Measurements from ENCODE around the gene SMG6.
"Not testable (repeated sequence)": the region's sequence is repeated elsewhere in the genome, so short reads cannot be mapped to it uniquely, and the experiment has no call there.

Gene SMG6

DNA sequence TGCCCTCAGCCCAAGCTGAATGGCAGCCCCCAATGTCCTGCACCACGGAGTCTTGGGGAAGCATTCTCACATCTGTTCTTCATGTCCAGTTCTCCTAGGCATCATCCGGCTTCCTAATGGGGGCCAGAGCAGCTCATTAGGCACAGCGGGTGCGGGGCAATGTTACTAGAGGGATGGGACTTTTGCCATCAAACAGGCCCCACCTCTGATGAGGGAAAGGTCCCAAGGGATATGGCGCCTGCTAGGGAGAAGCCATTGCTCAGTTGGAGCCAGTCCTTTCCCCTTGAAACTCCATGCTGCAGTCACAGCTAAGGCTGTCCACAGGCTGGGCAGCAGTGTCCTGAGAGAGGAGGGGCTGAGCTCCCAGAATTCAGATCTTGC lies 275.4 kb downstream of the SMG6 start:
- DNase-seq (ENCODE audit: low read depth), result no peak

DNA sequence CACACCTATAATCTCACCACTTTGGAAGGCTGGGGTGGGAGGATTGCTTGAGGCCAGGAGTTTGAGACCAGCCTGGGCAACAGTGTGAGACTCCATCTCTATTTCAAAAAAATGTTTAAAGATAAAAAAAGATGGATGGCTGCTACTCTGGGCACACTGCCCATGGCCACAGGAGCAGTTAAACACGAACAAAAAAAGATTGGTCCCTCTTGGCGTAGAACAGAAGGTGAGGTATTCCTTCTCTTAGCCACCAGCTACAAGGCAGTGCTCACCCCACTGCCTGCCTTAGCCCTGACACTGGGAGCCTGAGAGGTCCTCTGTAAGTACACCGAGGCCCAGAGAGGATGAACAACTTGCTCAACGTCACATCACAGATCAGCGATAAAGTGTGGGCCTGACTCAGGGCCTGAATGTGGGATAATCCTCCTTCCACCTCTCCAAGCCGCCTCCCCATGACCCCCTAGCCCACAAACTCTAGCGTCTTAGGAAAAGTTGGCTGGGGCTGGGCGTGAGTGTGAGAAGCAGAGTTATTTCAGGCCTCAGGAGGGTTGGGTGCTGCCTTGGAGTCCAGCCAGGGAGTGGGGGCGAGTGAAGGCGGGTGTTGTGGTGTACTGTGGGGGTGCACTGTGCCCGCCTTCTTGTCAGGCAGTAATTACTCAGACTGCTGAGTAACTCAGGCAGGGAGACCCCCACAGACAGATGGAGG lies 275.9 kb downstream of the SMG6 start:
- DNase-seq (ENCODE audit: low read depth), result no peak

DNA sequence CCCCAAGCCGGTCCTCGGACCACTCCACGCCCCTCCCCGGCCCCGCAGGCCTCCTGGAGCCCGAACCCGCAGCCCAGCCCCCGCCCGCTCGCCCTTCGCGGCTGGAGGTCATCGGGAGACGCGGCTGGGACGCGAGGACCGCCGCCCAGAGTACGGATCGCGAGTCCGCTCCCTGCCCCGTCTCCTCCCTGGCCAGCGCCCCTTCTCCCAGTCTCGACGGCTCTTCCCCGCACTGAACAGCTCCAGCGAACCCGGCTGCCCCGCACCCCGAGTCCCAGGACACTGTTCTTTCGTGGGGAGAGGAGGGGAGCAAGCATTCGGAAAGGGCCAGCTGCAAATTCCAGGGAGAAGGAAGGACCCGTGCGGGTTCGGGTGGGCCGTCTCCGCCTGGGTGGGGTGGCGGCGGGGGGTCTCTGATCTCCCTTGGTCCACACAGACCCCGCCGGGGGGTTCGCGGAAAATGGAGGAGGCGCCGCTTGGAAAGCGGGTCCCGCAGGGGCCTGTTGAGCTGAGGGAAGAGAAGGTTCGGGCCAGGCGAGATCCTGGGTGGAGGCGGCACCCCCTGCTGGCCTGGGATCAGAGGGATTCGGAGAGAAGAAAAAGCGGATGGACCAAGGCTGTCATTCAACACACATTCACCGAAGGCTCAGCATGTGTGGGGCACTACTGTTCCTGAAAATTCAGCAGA lies 277.8 kb downstream of the SMG6 start:
- DNase-seq (ENCODE audit: low read depth), result peak; percentile 62

DNA sequence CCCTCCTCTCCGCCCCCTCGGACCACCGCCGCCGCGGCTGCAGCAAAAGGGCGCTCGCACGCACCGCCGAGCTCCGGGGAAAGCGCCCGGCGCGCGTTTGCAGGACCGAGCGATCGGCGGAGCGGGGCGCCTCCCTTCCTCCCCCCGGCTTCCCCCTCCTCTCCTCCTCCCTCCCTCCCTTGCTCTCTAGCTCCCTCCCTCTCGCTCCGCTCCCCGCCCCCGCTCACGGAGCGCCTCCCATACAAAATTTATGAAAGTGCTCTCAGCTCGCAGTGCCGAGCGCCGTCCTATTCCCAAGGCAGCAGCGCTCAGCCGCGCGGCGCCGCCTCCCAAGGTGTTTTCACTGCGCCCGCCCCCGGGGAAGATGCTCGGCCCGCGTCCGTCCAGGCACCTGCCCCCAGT lies 278.4 kb downstream of the SMG6 start, which contains the start of gene RTN4RL1:
Gene RTN4RL1 (minus strand): TSS at position 115 of the 402 bp plus-strand sequence. CDS start 469 bp downstream, outside the sequence.
- DNase-seq (ENCODE audit: low read depth), result peak; percentile 32

DNA sequence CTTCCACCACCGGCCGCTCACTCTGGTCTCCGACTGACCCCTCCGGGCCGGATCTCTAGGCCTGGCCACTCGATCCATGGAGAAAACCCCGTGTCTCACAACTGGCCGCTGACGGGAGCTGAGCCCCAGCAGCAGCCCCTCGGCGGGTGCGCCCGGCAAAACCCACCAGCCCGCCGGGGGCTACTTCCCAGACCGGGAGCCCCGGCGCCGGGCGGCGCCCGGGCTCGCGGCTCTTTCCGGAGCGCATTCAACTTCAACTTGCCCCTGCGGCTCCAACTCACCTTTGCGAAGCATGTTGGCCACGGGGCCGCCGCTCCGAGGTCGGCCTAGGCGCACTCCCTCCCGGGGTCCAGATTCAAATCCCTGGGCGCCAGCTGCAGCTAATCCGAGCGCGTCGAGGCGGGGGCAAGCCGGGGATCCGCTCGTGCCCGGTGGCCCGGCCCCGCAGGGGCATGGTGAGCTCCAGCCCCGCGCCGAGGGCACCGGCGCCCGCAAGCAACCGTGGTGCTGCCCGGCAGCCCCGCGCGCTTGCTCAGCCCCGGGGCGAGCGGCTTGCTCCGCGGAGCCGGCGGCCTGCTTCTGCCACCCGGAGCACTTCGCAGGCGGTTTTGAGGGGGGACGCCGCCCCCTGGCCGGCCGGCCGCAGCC lies 278.9 kb downstream of the SMG6 start:
- no peak for DNase-seq (ENCODE audit: low read depth)

DNA sequence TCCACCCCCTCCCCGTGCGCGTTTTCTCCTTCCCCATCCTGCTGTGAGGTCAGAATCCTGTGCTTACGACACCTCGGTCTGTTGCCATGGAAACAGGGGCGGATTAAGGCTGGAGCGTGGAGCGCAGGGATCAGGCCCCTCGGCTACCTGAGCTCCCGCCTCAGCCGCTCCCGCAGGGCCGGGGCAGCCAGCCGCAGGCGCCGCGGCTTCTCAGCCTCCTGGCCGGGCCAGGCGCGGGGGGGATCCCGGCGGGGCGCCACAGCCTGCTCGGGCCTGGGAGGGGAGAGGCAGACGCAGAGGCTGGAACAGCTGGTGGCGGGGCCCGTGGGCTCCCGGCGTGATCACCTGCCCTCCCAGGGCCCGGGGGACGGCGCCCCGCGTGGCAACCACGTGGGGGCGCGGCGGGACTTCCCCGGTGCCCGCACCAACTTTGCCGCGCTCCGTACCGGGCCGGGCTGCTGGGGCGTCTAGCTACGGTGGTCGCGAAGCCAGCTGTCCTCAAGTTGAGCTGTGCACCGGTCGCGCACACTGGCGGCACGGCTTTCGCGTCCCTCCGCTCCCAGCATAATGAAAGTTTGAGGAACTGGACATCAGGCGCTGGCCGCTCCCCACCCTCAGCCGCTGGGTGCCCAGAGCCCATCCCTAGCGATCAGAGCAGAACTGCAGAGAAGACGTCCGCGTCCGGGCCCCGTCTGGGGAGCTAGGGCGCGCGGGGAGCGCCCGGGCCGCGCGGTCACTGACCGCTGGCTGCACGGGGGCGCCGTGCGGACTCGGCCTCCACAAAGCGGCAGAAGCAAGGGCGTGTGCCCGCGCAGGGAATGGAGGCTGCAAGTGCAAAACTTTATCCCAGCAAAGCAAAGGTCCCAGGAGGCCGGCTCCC lies 279.7 kb downstream of the SMG6 start:
- DNase-seq (ENCODE audit: low read depth), result peak; percentile 42

DNA sequence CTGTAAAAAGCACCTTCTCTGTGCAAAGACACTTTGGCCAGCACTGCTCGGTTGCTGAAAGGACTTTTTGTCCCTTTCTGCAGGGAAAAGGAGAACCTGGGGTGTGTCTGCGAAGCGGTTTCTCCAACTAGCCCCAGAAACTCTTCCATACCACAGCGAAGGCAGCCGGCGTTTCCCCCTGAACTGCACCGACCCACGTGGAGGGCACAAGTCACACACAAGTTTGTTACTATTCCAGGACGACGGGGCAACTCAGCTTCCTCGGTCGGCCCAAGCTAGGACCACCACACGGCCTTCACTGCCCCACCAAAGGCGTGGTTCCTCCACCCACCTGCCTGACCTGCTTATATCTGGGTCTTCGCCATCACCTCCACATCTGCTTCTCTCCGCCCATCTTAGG lies 280.3 kb downstream of the SMG6 start:
- no peak for DNase-seq (ENCODE audit: low read depth)

DNA sequence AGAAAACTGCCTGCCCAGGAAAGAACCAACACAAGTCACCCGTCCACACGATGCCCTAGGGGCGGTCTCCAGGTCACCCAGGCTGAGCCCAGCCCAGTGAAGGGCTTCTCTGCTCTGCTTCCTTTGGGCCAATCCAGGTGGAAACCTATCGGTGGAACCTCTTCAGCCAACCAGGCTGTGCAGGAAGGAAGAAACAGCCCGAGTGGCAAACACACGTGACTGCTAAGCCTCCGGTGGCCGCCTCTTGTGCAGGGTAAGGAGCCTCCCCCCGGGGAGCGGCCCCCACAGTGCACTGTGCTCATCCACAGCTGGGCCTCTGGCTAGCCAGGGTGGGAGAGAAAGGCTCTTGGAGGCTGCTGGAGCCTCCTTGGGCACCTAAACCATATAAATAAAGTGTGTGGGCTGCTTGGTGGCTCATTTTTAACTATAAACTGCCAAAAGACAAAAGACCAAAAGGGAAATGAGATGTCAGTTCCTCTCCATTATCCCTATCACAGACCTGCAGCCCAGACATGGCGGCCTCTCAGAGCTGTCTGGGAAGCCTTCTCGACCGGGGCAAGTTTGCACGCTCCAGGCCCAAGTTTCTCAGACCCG lies 280.8 kb downstream of the SMG6 start:
- no peak for DNase-seq (ENCODE audit: low read depth)

DNA sequence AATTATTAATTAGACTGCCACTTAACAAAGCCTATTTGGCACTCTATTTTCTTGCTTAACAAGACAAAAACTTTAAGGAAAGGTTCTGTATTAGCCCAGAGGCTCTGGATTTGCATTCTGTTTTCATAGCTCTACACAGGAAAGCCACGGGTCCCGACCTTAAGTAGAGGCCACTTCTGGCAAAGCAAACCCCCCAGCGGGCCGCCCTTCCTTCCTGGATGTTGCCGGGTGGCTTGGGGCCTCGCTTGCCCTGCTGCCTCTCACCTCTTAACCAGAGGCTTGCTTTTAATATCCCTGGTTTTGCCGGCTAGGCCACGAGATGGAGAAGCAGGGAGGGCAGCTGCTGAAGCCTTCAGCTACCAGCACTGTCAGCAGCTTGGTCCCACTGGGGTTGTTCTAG lies 282.9 kb downstream of the SMG6 start:
- DNase-seq (ENCODE audit: low read depth), result no peak

DNA sequence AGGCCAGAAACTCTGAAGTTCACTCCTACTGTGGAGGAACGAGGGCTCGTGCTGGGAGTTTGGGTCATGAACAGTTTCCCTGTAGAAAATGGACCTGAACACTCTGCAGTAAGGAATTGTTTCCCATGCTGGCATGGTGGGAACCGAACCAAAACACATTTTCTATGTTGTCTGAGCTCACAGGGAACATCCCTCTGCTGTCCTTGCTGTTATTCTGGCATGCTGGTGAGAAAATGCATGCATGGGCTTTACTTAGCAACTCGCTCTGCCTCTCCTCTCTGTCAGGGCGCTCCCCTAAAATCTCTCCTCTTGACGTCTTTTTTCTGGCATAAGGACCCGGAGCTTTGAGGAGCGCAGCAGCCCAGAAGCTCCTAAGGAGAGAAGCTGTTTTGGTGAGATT lies 283.9 kb downstream of the SMG6 start:
- DNase-seq (ENCODE audit: low read depth), result no peak

DNA sequence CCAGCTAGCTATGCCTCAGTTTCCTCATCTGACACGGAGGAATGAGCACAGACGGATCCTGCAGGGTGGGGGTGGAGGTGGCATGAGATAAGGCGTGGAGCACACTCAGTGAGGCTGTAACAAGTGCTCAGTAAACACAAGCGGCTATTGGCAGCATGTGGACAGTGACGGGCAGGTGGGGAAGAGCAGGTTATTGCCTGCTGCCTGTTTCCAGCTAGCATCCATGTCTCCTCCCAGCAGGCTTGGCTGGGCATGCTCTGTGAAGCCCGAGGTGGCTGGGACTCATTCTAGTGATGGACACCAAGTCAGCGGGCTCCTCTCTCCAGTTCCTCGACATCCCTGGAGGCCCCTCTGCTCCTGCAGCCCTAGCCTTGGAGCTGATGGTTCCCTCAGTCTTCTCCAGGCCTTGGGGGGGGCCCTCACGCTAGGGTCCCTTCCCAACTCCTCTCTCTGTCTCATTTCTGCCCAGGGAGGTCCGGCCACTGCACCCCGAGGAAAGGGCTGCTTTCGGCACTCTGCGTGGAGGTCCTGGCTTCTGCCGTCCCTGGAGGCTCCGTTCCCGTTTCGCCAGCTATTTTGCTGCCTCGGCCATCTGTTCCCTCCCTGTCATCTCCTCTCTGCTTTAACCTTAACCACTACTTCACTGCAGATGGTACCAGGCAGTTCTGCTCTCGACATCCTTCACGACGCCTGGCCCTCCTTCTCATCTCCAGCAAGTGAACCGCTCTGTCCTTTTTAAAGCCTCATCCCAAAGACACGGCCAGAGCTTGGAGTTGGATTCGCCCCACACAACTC lies 284.7 kb downstream of the SMG6 start:
- no peak for DNase-seq (ENCODE audit: low read depth)

DNA sequence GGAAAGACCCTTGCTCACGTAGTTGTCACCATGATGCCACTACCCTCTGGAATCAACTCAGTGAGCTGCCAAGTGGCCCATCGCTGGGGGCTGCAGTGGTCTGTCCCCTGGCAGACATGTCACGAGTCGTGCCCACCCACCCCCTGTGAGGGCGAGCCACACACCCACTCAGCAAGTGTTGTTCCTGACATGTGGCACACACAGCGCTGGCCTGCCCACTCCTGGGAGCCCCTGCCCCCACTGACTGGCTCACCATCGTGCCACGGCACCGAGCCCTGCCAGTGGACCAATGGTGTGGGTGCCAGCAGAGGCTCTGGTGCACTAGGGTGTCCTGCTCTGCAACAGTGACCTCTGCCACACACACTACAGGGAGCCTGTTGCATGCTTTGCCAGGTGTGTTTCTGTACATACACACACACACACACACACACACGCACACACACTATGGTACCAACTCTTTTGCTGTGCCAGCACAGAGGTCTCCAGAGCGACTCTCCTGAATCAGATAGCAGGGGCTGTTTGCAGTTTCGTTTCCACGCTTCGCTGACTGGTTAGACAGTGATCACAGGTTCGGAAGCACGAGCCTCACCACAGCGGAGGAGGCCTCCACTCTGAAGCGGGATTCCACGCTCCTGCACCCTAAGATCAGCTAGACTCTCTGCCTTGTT lies 286.2 kb downstream of the SMG6 start:
- DNase-seq (ENCODE audit: low read depth), result no peak

DNA sequence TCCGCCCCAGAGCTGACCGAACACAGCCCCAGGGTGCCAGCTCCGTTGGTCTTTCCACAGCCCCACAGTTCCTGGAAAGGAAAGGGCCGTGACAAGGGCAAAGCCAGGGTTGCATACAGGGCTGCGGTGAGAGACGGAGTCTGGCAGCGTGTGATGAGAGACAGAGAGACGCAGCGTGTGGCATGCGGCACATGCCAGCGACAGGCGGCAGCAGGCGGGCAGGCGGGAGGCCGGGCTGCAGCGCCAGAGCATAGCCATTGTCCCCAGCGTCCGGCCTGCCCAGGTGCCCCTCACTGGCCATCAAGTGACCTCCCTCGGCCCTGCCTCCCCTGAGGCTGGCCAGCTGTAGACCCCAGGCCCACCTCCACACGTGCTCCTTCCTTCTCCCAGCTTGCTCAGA lies 287.1 kb downstream of the SMG6 start:
- DNase-seq (ENCODE audit: low read depth), result no peak

DNA sequence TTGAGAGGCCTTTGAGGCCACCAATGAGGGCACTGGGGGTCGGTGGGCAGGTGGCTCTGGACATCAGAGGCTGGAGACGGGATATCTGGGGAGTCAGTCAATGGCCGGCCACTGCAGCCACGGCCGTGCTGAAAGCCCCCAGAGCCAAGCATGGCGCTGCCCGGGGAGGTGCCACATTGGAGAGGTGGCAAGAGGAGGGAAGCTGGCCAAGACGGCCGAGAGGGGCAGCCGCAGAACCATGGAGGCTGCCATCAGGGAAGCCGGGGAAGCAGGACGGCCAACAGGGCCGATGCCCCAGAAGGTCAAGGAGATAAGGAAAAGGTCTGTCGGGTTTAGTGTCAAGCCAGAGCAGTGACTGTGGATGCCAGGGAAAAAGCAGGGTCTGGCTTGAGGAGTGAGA lies 288.3 kb downstream of the SMG6 start:
- no peak for DNase-seq (ENCODE audit: low read depth)

DNA sequence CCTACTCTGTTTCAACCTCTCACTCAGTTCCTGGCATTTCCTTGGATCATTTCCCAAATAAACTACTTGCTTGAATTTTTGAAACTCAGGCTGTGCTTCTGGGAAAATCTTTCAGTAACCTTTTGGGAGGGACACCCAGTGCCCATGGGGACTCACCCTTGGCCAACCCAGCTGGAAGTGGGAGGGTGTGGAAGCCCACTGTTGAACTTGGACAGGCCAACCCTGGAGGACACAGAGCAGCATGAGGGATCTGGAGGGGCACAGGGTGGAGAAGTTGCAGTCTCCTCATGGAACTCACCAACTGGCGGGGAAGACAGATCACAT lies 289.6 kb downstream of the SMG6 start:
- no peak for DNase-seq (ENCODE audit: low read depth)

DNA sequence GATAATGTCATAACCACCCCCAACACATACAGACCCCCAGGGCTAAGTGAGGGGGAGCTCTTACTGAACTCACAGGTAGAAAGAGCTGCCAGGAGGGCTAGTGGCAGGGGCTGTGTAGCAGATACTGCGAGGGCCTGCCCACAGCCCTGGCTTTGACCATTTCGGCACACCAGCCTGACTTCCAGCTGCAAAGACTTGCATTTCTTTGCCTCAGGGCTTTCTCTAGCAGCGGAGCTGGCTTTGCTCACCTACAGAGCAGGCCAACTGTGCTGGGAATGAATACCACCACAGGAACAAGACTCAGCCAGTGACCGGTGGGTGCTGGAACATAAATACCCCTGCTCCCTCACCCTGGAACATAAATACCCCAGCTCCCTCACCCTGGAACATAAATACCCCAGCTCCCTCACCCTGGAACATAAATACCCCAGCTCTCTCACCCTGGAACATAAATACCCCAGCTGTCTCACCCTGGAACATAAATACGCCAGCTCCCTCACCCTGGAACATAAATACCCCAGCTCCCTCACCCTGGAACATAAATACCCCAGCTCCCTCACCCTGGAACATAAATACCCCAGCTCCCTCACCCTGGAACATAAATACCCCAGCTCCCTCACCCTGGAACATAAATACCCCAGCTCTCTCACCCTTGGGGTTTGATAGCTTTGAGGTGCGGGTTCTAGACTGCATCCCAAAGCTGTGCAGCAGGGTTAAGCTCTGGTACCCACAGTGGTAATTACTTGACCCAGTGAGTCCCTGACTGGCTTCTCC lies 290.2 kb downstream of the SMG6 start:
- DNase-seq (ENCODE audit: low read depth), result not testable (repeated sequence)

DNA sequence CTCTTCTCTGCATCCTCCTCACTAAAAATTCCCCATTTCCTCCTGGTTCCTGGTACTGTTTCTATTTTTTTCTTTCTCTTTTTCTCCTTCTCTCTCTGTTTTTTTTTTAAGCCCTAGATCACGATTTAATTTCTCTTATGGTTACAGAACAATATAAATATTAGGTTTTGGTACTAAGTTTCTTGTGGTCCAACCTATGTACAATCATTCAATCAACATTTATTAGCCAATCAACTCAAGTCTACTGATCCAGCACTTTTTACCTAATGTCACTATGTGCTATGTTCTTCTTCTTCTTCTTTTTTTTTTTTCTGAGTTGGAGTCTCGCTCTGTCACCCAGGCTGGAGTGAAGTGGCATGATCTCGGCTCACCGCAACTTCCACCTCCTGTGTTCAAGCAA lies 291.1 kb downstream of the SMG6 start:
- no peak for DNase-seq (ENCODE audit: low read depth)

DNA sequence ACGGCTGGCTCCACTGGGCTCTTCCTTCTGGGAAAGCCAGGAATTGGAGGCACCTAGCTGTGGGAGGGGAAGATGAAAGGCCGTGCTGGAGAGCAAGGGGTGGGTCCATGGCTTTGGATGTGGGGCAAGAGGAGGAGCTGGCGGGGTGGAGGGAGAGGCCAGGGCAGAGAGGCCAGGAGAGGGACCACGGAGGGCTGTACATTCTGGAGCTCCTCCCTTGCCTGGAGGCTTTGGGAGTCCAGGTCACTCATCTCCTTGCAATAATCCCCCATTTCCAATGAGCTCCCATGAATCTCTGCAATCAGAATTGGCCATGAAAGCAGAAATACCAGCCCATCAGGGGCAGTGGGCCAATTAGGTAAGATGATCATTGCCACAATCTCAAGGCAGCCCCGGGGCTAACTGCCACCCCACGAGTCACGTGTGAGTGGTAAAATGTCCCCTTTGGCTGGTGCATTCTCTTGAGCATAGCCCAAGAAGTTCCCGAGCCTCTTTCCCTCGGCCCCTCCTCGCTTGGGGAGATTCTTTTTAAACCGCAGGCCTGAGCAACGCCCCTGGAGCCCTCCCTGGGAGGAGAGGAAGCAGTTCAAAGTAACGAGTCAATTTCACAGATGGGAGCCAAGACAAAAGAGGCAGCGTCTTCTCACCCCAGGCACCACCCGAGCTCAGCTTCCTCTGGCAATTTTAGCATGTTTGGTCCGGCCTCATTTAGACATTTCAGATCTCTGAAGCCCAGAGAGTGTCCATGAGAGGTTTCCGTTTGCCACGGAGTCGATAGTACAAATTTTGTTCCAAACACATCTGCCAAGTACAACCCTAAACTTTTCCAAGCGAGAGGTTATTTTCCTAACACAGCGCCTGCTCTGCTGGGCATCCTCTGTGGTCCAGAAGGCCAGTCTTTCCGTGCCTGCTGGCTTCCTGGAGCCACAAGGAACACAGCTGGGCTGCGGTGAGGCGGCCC lies 291.9 kb downstream of the SMG6 start:
- peak; percentile 23 for DNase-seq (ENCODE audit: low read depth)
